ENCODE results near the gene EHBP1. TPM values are rescaled to one million over a fixed set of nuclear protein-coding genes. Genes with fewer than 3 reads are reported as not detected.

The EHBP1 gene
- polyA plus RNA-seq, 3 donors = 4.2 to 6.1 (median 6.0) TPM

- H3K27ac Mint-ChIP-seq = no peak overlapping the region
Observed at GRCh38 chr2:62958206-62958605, 252.7 kb downstream of the EHBP1 start.

GRCh38 chr2:62964050-62964449, 258.5 kb downstream of the EHBP1 start:
- no peak overlapping the region for H3K4me2 ChIP-seq (replicated peaks; ENCODE audit: extremely low read depth, low read length, poor library complexity, severe bottlenecking)
- Mint-ChIP-seq H3K27ac (no peak overlapping the region), H3K9me3 (no peaks in the 10 kb centered on the region), H3K4me1 (no peaks in the 10 kb centered on the region), H3K27me3 (ENCODE audit: low read depth in 3 of 3) (no peaks in the 10 kb centered on the region), H3K36me3 (peaks cover 3 to 8% of the 10 kb centered on the region in 2 donors), H3K4me3 (no peak overlapping the region)
- DNase-seq = no peak
- no peak overlapping the region for H2AFZ ChIP-seq (ENCODE audit: insufficient read depth, low read depth, low read length, poor library complexity, severe bottlenecking)
- no peaks in the 10 kb centered on the region for H3K79me2 ChIP-seq (ENCODE audit: insufficient read depth, low read length)
- no peaks in the 10 kb centered on the region for H4K20me1 ChIP-seq (ENCODE audit: insufficient read depth, low read length)
- TF ChIP-seq CTCF (IDR thresholded peaks at IDR 0.05) = no peak
- H3K27me3 ChIP-seq (ENCODE audit: control insufficient read depth in 2 of 2, insufficient read depth in 2 of 2, low read length in 2 of 2) = no peaks in the 10 kb centered on the region
- WGBS (ENCODE audit: insufficient coverage) = no CpG with 5 or more reads among the region's 2 CpGs
- intact Hi-C loops (cut with micrococcal nuclease) = no loop called here
- H3K27ac ChIP-seq (ENCODE audit: low read depth in 1 of 2, low read length in 2 of 2) = no peak overlapping the region
- H3K4me3 ChIP-seq (replicated peaks in 1 of 3; ENCODE audit: low read depth in 2 of 3, low read length in 3 of 3) = no peak overlapping the region
- no peaks in the 10 kb centered on the region for H3K4me1 ChIP-seq (ENCODE audit: control insufficient read depth in 1 of 2, insufficient read depth in 2 of 2, low read length in 2 of 2)
- no peaks in the 10 kb centered on the region for H3K36me3 ChIP-seq (replicated peaks in 1 of 2; ENCODE audit: control insufficient read depth in 1 of 2, insufficient read depth in 2 of 2, low read length in 2 of 2)
- H3K9me3 ChIP-seq (replicated peaks in 1 of 2; ENCODE audit: control insufficient read depth in 1 of 2, insufficient read depth in 1 of 2, low read length in 2 of 2) = no peaks in the 10 kb centered on the region
- no peak overlapping the region for H3K9ac ChIP-seq (ENCODE audit: insufficient read depth, low read length, poor library complexity, severe bottlenecking)

More at GRCh38 chr2:62958206-62958605, 252.7 kb downstream of the EHBP1 start:
- Mint-ChIP-seq H3K4me3 (no peak overlapping the region), H3K27me3 (ENCODE audit: low read depth in 3 of 3) (no peaks in the 10 kb centered on the region), H3K36me3 (peaks cover 5 to 9% of the 10 kb centered on the region in 2 donors), H3K9me3 (no peaks in the 10 kb centered on the region), H3K4me1 (no peaks in the 10 kb centered on the region)
- WGBS (ENCODE audit: insufficient coverage) = no CpG with 5 or more reads among the region's 3 CpGs
- Histone ChIP-seq H3K9ac (ENCODE audit: insufficient read depth, low read length, poor library complexity, severe bottlenecking) (no peak overlapping the region), H3K4me2 (replicated peaks; ENCODE audit: extremely low read depth, low read length, poor library complexity, severe bottlenecking) (no peak overlapping the region), H3K27me3 (ENCODE audit: control insufficient read depth in 2 of 2, insufficient read depth in 2 of 2, low read length in 2 of 2) (no peaks in the 10 kb centered on the region), H3K4me3 (replicated peaks in 1 of 3; ENCODE audit: low read depth in 2 of 3, low read length in 3 of 3) (no peak overlapping the region), H4K20me1 (ENCODE audit: insufficient read depth, low read length) (no peaks in the 10 kb centered on the region), H3K27ac (ENCODE audit: low read depth in 1 of 2, low read length in 2 of 2) (no peak overlapping the region), H2AFZ (ENCODE audit: insufficient read depth, low read depth, low read length, poor library complexity, severe bottlenecking) (no peak overlapping the region), H3K36me3 (replicated peaks in 1 of 2; ENCODE audit: control insufficient read depth in 1 of 2, insufficient read depth in 2 of 2, low read length in 2 of 2) (peaks cover 0 to 14% of the 10 kb centered on the region in 2 donors), H3K4me1 (ENCODE audit: control insufficient read depth in 1 of 2, insufficient read depth in 2 of 2, low read length in 2 of 2) (no peaks in the 10 kb centered on the region), H3K79me2 (ENCODE audit: insufficient read depth, low read length) (no peaks in the 10 kb centered on the region), H3K9me3 (replicated peaks in 1 of 2; ENCODE audit: control insufficient read depth in 1 of 2, insufficient read depth in 1 of 2, low read length in 2 of 2) (no peaks in the 10 kb centered on the region)
- intact Hi-C loops (cut with micrococcal nuclease) = no loop called here
- DNase-seq = no peak
- no peak for TF ChIP-seq CTCF (IDR thresholded peaks at IDR 0.05)

All from CD14-positive monocyte (primary cell).